Measurements from ENCODE around the gene HSD17B2.

DNA sequence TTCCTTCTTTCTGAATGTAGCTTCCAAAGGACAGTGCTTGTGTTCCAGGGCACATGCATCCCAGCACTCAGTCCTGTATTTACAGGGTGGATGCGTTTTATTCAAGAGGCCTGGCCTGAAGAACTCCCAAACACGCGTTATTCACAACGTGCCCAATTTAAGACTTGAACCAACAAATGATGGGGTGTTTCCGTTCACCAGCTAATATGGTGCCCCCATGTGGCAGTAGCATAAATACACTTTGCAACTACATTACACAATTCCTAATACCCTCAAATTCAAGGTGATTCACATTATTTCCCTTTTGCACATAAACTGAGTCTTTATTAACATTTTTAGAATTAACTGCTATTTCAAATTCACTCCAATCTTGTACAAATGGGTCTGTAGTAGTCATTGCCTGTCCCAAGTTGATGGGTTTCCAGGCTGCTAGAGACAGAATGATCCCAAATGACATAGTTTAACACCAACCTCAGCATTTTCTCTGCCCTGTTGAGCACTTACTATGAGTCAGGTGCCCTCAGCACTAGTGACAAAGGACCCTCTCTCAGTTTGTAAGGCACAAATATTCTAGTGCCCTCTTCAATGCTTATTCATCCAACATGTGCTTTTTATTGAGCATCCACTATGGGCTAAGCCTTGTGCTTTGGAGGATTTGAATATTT is 26.9 kb downstream of the HSD17B2 start:
- TF ChIP-seq EZH2 (IDR thresholded peaks at IDR 0.05; ENCODE audit: low read length, unreplicated experiment) = no peak
- TF ChIP-seq, protein P1, sequence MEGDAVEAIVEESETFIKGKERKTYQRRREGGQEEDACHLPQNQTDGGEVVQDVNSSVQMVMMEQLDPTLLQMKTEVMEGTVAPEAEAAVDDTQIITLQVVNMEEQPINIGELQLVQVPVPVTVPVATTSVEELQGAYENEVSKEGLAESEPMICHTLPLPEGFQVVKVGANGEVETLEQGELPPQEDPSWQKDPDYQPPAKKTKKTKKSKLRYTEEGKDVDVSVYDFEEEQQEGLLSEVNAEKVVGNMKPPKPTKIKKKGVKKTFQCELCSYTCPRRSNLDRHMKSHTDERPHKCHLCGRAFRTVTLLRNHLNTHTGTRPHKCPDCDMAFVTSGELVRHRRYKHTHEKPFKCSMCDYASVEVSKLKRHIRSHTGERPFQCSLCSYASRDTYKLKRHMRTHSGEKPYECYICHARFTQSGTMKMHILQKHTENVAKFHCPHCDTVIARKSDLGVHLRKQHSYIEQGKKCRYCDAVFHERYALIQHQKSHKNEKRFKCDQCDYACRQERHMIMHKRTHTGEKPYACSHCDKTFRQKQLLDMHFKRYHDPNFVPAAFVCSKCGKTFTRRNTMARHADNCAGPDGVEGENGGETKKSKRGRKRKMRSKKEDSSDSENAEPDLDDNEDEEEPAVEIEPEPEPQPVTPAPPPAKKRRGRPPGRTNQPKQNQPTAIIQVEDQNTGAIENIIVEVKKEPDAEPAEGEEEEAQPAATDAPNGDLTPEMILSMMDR (conservative IDR thresholded peaks at IDR 0.05; ENCODE audit: low read depth, low read length) = peak; percentile 69
